Naive thymus-derived CD8-positive, alpha-beta T cell (primary cell): ENCODE measurements around the gene DBX1. TPM values are rescaled to one million over a fixed set of nuclear protein-coding genes. Genes with fewer than 3 reads are reported as not detected.

ENCODE experiments used
- ATAC-seq, 2 donors: fragments of 150-1000 bp; cut with Tn5 transposase in 1 of 2; sonication (Bioruptor Pico), chemical (Tn5 transposase) in 1 of 2; 1 replicate in 1 of 2; 2 replicates in 1 of 2; pipeline ENCODE4 v1.10.0; 2021; ENCODE audit warnings: mild to moderate bottlenecking in 2 of 2, moderate library complexity in 2 of 2
- POLR2A ChIA-PET: fragments of 350-600 bp; sonication (Branson Sonifier 250); formaldehyde crosslinking; loops from one replicate; lab custom pipeline; 2021; ENCODE audit warnings: antibody characterized with exemption; lab: Charles Lee
- DNase-seq, 10 donors: peaks; one replicate each; pipeline versions ENCODE4 v3.0.0 to v3.0.0-alpha.2; 2020 to 2022
- H3K27ac Mint-ChIP-seq, 10 donors: one replicate each; pipeline ENCODE4 v1.8.0; 2020 to 2022; ENCODE audit warnings: mild to moderate bottlenecking in 10 of 10, mixed read lengths in 10 of 10, moderate library complexity in 4 of 10, inconsistent platforms in 1 of 10
- H3K27me3 Mint-ChIP-seq, 5 donors: one replicate each; pipeline ENCODE4 v1.8.0; 2021 to 2022; ENCODE audit warnings: mixed read lengths in 5 of 5
- H3K36me3 Mint-ChIP-seq, 3 donors: one replicate each; pipeline ENCODE4 v1.8.0; 2020 to 2022; ENCODE audit warnings: mixed read lengths in 3 of 3, mild to moderate bottlenecking in 2 of 3, inconsistent platforms in 1 of 3
- H3K4me1 Mint-ChIP-seq, 4 donors: one replicate each; pipeline ENCODE4 v1.8.0; 2021 to 2022; ENCODE audit warnings: mixed read lengths in 4 of 4
- H3K4me3 Mint-ChIP-seq, 10 donors: one replicate each; pipeline ENCODE4 v1.8.0; 2020 to 2022; ENCODE audit warnings: mild to moderate bottlenecking in 10 of 10, mixed read lengths in 10 of 10, moderate library complexity in 6 of 10, inconsistent platforms in 1 of 10
- H3K9me3 Mint-ChIP-seq, 9 donors: one replicate each; pipeline ENCODE4 v1.8.0; 2020 to 2022; ENCODE audit warnings: mixed read lengths in 9 of 9, mild to moderate bottlenecking in 3 of 9, inconsistent platforms in 1 of 9, moderate library complexity in 1 of 9
- polyA plus RNA-seq, 3 donors: library from polyadenylated mRNA; unstranded; fragments of 300-500 nt; fragmentation: Illumina TruSeq; gene quantifications; one replicate each; pipeline ENCODE4 v1.2.3, GENCODE V29; 2021
- total RNA-seq, 8 experiments: library from RNA in 2 of 8; stranded (reverse) in 2 of 8; gene quantifications; one replicate each; pipeline ENCODE4 v1.2.3 and lab custom pipeline; 2021 to 2026

DBX1 gene
- total and polyA plus RNA-seq, 5 experiments from 2014 or later, result 0.15 TPM; not detected in 4

GRCh38 chr11:20114588-20114987 is 45.7 kb downstream of the DBX1 start:
- peak overlapping the region in 1 of 10 donors; percentile 42 for H3K4me3 Mint-ChIP-seq
- H3K9me3 Mint-ChIP-seq, result no peaks in the 10 kb centered on the region
- H3K4me1 Mint-ChIP-seq, result no peaks in the 10 kb centered on the region
- POLR2A ChIA-PET, result no interaction called here
- H3K27ac Mint-ChIP-seq, result no peak overlapping the region
- peaks cover 3 to 39% (median 17%) of the 10 kb centered on the region in 5 donors for H3K27me3 Mint-ChIP-seq
- no peak for DNase-seq
- peaks cover 0 to 4% (median 0%) of the 10 kb centered on the region in 3 donors for H3K36me3 Mint-ChIP-seq
- ATAC-seq, result no peak

GRCh38 chr11:20113149-20113438 is 47.2 kb downstream of the DBX1 start:
- H3K4me1 Mint-ChIP-seq, result no peaks in the 10 kb centered on the region
- ATAC-seq (no peak), DNase-seq (no peak)
- no peak overlapping the region for H3K4me3 Mint-ChIP-seq
- no peaks in the 10 kb centered on the region for H3K9me3 Mint-ChIP-seq
- H3K27ac Mint-ChIP-seq, result peak overlapping the region in 1 of 10 donors; percentile 65
- H3K27me3 Mint-ChIP-seq, result peaks cover 3 to 25% (median 9%) of the 10 kb centered on the region in 5 donors
- POLR2A ChIA-PET, result no interaction called here
- H3K36me3 Mint-ChIP-seq, result peaks cover 0 to 2% (median 0%) of the 10 kb centered on the region in 3 donors

DNA sequence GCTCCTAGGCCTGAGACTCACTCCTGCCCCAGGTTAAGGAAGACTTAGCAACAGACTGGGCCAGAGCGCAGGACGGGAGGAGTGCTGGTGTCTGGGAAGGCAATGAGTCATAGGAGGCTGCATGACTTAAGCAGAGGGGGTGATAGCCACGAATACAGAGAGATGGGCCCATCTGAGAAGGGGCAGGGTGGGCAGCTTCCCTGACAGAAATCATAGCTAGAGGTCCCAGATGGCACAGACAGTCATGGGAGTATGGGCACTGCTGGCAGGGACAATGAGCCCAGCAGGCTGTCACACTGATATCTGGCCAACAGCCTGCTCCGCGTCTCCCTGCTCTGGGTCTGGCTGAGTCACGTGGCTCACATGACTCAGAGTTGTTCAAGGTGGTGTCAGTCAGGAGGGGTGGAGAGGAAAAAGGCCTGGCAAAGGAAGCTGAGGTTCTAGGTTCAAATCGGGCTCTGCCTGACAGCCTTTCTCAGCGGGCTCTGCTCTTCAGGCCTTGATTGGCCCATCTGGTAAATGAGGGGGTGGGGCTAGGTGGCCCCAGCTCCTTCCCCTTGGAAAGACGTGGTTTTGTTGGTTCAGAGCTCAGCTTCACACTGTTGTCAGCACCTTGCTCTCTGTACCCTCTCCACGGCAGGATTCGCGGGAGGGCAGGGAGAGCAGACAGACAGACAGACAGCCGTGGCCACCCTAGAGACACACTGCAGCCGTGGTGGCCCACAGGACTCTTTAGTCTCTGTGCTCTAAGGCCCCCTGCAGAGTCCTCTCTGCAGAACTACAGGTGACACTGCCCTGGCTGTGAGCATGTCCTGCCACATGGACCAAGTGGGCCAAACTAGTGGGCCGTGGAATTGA is 47.8 kb downstream of the DBX1 start:
- peak overlapping the region in 2 of 10 donors; percentile 2 to 65 for H3K27ac Mint-ChIP-seq
- peaks cover 3 to 22% (median 7%) of the 10 kb centered on the region in 5 donors for H3K27me3 Mint-ChIP-seq
- H3K9me3 Mint-ChIP-seq, result no peaks in the 10 kb centered on the region
- H3K4me1 Mint-ChIP-seq, result no peaks in the 10 kb centered on the region
- POLR2A ChIA-PET, result no interaction called here
- DNase-seq (no peak), ATAC-seq (no peak)
- H3K36me3 Mint-ChIP-seq, result peaks cover 0 to 2% (median 0%) of the 10 kb centered on the region in 3 donors
- H3K4me3 Mint-ChIP-seq, result no peak overlapping the region

GRCh38 chr11:20111871-20112270 is 48.4 kb downstream of the DBX1 start:
- no peak for ATAC-seq
- Mint-ChIP-seq H3K27ac (peak overlapping the region in 1 of 10 donors; percentile 22), H3K27me3 (peaks cover 3 to 22% (median 7%) of the 10 kb centered on the region in 5 donors), H3K4me1 (no peaks in the 10 kb centered on the region), H3K9me3 (no peaks in the 10 kb centered on the region), H3K36me3 (peaks cover 0 to 2% (median 0%) of the 10 kb centered on the region in 3 donors), H3K4me3 (no peak overlapping the region)
- DNase-seq, result no peak
- POLR2A ChIA-PET, result no interaction called here

DNA sequence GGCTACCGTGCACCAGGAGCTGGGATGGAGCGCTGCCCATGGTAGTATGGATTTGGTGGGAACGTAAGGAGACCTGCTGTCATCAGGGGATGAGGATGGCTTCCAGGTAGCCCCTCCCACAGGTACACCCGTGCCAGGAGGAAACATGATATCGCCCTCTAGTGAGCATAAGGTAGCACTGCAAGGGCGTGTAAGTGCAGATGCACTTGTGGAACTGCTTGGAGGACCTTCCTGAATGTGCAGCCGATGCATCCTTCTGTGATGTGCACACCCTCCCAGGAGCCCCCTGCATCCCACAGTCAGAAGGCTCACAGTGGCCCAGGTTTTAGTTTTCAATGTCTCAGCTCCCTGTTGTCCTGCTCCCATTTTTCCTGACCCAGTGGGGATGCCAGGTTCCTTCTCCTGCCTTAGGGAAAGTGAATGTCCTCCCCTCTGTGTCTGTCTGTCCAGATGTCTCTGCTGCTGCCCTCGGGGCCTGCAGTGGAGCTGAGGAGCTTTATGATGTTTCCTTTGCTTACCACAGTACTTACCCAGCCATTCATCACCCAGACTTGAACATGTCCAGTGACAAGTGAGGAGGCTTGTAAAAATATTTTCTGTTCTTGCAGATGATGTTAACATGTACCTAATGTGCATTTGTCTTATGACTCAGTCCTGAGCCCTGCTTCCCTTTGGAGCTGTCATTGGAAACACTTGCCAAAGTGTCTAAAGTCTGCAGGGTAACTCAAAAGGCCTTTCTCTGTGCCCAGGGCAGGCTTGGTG is 49.2 kb downstream of the DBX1 start:
- Mint-ChIP-seq H3K27ac (no peak overlapping the region), H3K36me3 (peaks cover 0 to 2% (median 0%) of the 10 kb centered on the region in 3 donors), H3K4me3 (no peak overlapping the region), H3K9me3 (no peaks in the 10 kb centered on the region), H3K4me1 (no peaks in the 10 kb centered on the region), H3K27me3 (peaks cover 3 to 22% (median 7%) of the 10 kb centered on the region in 5 donors)
- POLR2A ChIA-PET, result no interaction called here
- ATAC-seq, result peak; percentile 62 to 69
- peak in 7 of 10 donors; percentile 25 to 49 (median 37) for DNase-seq

DNA sequence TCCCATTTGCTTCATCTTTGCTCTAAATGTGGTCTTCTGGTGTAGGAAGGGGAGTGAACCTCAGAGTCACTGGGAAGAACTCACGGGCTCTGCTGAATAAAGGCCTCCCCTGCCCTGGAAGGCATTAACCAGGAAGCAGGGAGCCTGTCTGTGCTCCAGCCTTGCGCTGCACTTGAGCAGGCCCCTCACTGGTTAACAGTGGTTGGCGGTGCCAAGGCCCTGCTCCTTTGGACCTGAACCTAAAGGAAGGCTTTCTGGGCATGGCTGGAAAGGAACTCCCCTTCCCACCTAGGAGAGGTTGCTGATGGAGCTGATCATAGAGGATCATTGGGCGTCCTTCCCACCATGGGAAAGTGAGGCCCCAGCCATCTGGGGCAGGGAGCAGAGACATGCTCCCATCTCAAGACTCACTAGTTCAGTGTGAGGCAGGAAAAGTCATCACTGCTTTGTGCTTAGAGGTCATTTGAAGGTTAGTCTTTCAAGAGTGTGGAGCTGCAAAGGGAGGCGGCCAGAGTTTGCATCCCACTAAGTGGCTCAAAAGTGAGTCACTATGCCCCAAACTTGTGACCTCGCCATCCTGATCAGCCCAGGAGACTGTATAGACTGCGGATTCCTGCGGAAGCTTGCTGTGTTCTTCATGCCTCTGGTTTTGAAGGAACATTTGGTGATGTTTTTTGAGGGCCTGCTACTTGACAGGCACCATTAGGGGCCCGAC is 50.4 kb downstream of the DBX1 start:
- Mint-ChIP-seq H3K27ac (no peak overlapping the region), H3K27me3 (peaks cover 1 to 16% (median 6%) of the 10 kb centered on the region in 5 donors), H3K4me3 (no peak overlapping the region), H3K36me3 (peaks cover 0 to 1% (median 0%) of the 10 kb centered on the region in 3 donors), H3K9me3 (no peaks in the 10 kb centered on the region), H3K4me1 (no peaks in the 10 kb centered on the region)
- no peak for DNase-seq
- POLR2A ChIA-PET, result no interaction called here
- ATAC-seq, result no peak

Other genes with a start within 250 kb of the DBX1 start
- gene HTATIP2, start 203.2 kb upstream of the DBX1 start, total RNA-seq, result 10 to 100 TPM; 44.0 to 47.0 TPM
- gene HTATIP2, start 203.2 kb upstream of the DBX1 start, polyA plus RNA-seq, result 10 to 100 TPM; 52.8 to 54.4 (median 53.0) TPM
- gene PRMT3, start 227.2 kb upstream of the DBX1 start, total RNA-seq, result 10 to 100 TPM; 17.8 to 19.1 TPM
- gene PRMT3, start 227.2 kb upstream of the DBX1 start, polyA plus RNA-seq, result 1 to 10 TPM; 6.5 to 8.7 (median 7.4) TPM